Endothelial cell of umbilical vein (primary cell): ENCODE results near the gene PRDM16. TPM values are rescaled to one million over a fixed set of nuclear protein-coding genes. Genes with fewer than 3 reads are reported as not detected.

Experiments
- BruUV-seq: library from RNA; stranded (reverse); fragments of 400-500 nt; replicated peaks from 2 replicates; lab custom pipeline; 2021; lab: Mats Ljungman, UMichigan
- CTCF ChIA-PET: fragments of 300-600, 350-600 bp; sonication (Branson Sonifier 250); formaldehyde crosslinking; loops from one replicate; lab custom pipeline; 2021; ENCODE audit warnings: antibody characterized with exemption, inconsistent platforms; lab: Charles Lee
- POLR2A ChIA-PET: fragments of 300-600, 350-600 bp; sonication (Branson Sonifier 250); formaldehyde crosslinking; loops from one replicate; lab custom pipeline; 2021; ENCODE audit warnings: antibody characterized with exemption, inconsistent platforms; lab: Charles Lee
- DNase-seq: peaks from one replicate; pipeline ENCODE4 v3.0.0-alpha.2; 2011; ENCODE audit warnings: low read depth, low spot score
- FAIRE-seq: peaks from 2 replicates; lab custom pipeline; 2011; peaks lifted over from hg19 to GRCh38; lab: Jason Lieb, UNC
- H2AFZ ChIP-seq: 2 replicates; pipeline ENCODE4 v1.6.0; 2012; ENCODE audit warnings: low read depth, low read length, control low read depth, inconsistent platforms
- H3K27ac ChIP-seq: 2 replicates; pipeline ENCODE4 v1.5.1; 2011; ENCODE audit warnings: low read depth, mild to moderate bottlenecking, control low read depth, low read length, moderate library complexity; ENCODE audit not compliant: insufficient read depth
- H3K27me3 ChIP-seq, 2 experiments: 2 replicates each; pipeline versions ENCODE4 v1.6.0 to v1.6.1; 2011; ENCODE audit warnings: low read length in 2 of 2, mixed read lengths in 1 of 2; ENCODE audit not compliant: control insufficient read depth in 2 of 2, insufficient read depth in 2 of 2
- H3K36me3 ChIP-seq, 2 experiments: 2 replicates in 1 of 2; 3 replicates in 1 of 2; pipeline ENCODE4 v1.5.1; 2011; ENCODE audit warnings: low read length in 2 of 2, mild to moderate bottlenecking in 1 of 2, moderate library complexity in 1 of 2; ENCODE audit not compliant: control insufficient read depth in 2 of 2, insufficient read depth in 2 of 2; ENCODE audit errors: extremely low read depth in 1 of 2
- H3K4me1 ChIP-seq: 3 replicates; pipeline ENCODE4 v1.5.1; 2011; ENCODE audit warnings: mild to moderate bottlenecking, low read length; ENCODE audit not compliant: control insufficient read depth, insufficient read depth; ENCODE audit errors: extremely low read depth
- H3K4me2 ChIP-seq: 2 replicates; pipeline ENCODE4 v1.6.1; 2011; ENCODE audit warnings: low read length, control low read depth, mixed read lengths; ENCODE audit not compliant: insufficient read depth
- H3K4me3 ChIP-seq, 3 experiments: fragments of 200-600 bp in 1 of 3; sonication (generic), shearing (Covaris generic) in 1 of 3; replicated peaks in 1 of 3; 2 replicates each; pipeline ENCODE4 v1.5.1; 2011 to 2016; ENCODE audit warnings: control low read depth in 3 of 3, low read length in 3 of 3, mild to moderate bottlenecking in 2 of 3, inconsistent platforms in 1 of 3, low read depth in 1 of 3, moderate library complexity in 1 of 3; ENCODE audit not compliant: insufficient read depth in 1 of 3
- H3K79me2 ChIP-seq: 2 replicates; pipeline ENCODE4 v1.6.0; 2012; ENCODE audit warnings: low read length, inconsistent platforms; ENCODE audit not compliant: control insufficient read depth, insufficient read depth
- H3K9ac ChIP-seq: replicated peaks from 2 replicates; pipeline ENCODE3; 2011; ENCODE audit warnings: low read length, control low read depth; ENCODE audit not compliant: insufficient read depth; ENCODE audit errors: extremely low read depth
- H3K9me1 ChIP-seq: replicated peaks from 3 replicates; pipeline ENCODE4 v1.6.0; 2011; ENCODE audit warnings: mild to moderate bottlenecking, low read length; ENCODE audit not compliant: control insufficient read depth, insufficient read depth; ENCODE audit errors: extremely low read depth
- H3K9me3 ChIP-seq: replicated peaks from 2 replicates; pipeline ENCODE4 v1.5.1; 2012; ENCODE audit warnings: low read length, inconsistent platforms; ENCODE audit not compliant: control insufficient read depth, insufficient read depth
- H4K20me1 ChIP-seq: replicated peaks from 2 replicates; pipeline ENCODE3; 2011; ENCODE audit warnings: mild to moderate bottlenecking, low read length; ENCODE audit not compliant: control insufficient read depth, insufficient read depth; ENCODE audit errors: extremely low read depth
- CTCF ChIP-seq, 2 donors: IDR thresholded peaks; 1 replicate in 1 of 2; 2 replicates in 1 of 2; pipeline ENCODE4 v1.5.1; 2011; ENCODE audit warnings: low read length in 2 of 2, mild to moderate bottlenecking in 2 of 2, moderate library complexity in 2 of 2, control low read depth in 1 of 2, inconsistent platforms in 1 of 2, low read depth in 1 of 2; ENCODE audit not compliant: insufficient read depth in 1 of 2; ENCODE audit errors: extremely low read depth in 1 of 2
- FOS ChIP-seq: IDR thresholded peaks from 2 replicates; pipeline ENCODE4 v1.6.1; 2011; ENCODE audit warnings: mild to moderate bottlenecking, low read length, moderate library complexity, borderline replicate concordance; ENCODE audit not compliant: insufficient read depth
- GATA2 ChIP-seq: IDR thresholded peaks from 2 replicates; pipeline ENCODE4 v1.7.0; 2011; ENCODE audit warnings: low read depth, mild to moderate bottlenecking, moderate library complexity, mixed read lengths, low read length; ENCODE audit not compliant: insufficient read length, insufficient read depth
- JUN ChIP-seq: IDR thresholded peaks from 2 replicates; pipeline ENCODE4 v1.6.1; 2011; ENCODE audit warnings: borderline replicate concordance, low read depth; ENCODE audit not compliant: insufficient read length, insufficient read depth
- MAX ChIP-seq: IDR thresholded peaks from 2 replicates; pipeline ENCODE4 v1.6.1; 2011; ENCODE audit not compliant: insufficient read depth, insufficient read length
- MYC ChIP-seq: IDR thresholded peaks from one replicate; pipeline ENCODE4 v1.6.1; 2011; ENCODE audit warnings: mild to moderate bottlenecking, low read depth, low read length
- POLR2AphosphoS5 ChIP-seq: IDR thresholded peaks from 2 replicates; pipeline ENCODE4 v1.6.1; 2012; ENCODE audit warnings: low read depth, mild to moderate bottlenecking, control low read depth, low read length, moderate library complexity; ENCODE audit not compliant: insufficient read depth
- dilution Hi-C: fragments of 300-500 bp; cut with MboI; formaldehyde crosslinking; loops from one replicate; pipeline ENCODE4 v1.15.0; 2019; ENCODE audit warnings: low sequenced_read_pairs; ENCODE audit not compliant: extremely low pct_ligation_motif_present
- intact Hi-C: fragments of 100-400 bp; cut with micrococcal nuclease; formaldehyde crosslinking; loops from one replicate; pipeline ENCODE4 v1.10.0; 2022
- polyA plus RNA-seq, 4 experiments: library from polyadenylated mRNA; depleted of rRNA in 3 of 4; stranded (reverse) in 3 of 4; unstranded in 1 of 4; fragments of >200 nt; gene quantifications; 2 replicates each; pipeline versions ENCODE4 v1.2.1 to v1.2.3, GENCODE V29; 2011 to 2012; ENCODE audit warnings: missing spikeins in 1 of 4
- total RNA-seq: library from RNA; stranded (reverse); gene quantifications from 2 replicates; pipeline ENCODE4 v1.2.3, GENCODE V29; 2021

Gene PRDM16
- total and polyA plus RNA-seq, 2 donors (not counting 3 experiments of a cell fraction or from before 2014, with no cell fraction given) = not detected

GRCh38 chr1:3097231-3097630 is 28.2 kb downstream of the PRDM16 start:
- CTCF ChIA-PET = no interaction called here
- no peak overlapping the region for H3K4me2 ChIP-seq
- TF ChIP-seq CTCF (IDR thresholded peaks at IDR 0.05; ENCODE audit: extremely low read depth in 1 of 2, insufficient read depth in 1 of 2, low read depth in 1 of 2, low read length in 2 of 2) (no peak), MYC (no peak), MAX (no peak), FOS (no peak), POLR2AphosphoS5 (no peak), GATA2 (no peak), JUN (no peak)
- no peaks in the 10 kb centered on the region for H3K4me1 ChIP-seq
- no peak overlapping the region for H3K27ac ChIP-seq
- H3K9ac ChIP-seq = no peak overlapping the region
- dilution Hi-C loops (no loop called here), intact Hi-C loops (no loop called here)
- POLR2A ChIA-PET = no interaction called here
- FAIRE-seq (no peak), DNase-seq (no peak)
- BruUV-seq = no TSS peak
- no peaks in the 10 kb centered on the region for H3K9me3 ChIP-seq
- H3K4me3 ChIP-seq = no peak overlapping the region
- no peaks in the 10 kb centered on the region for H3K9me1 ChIP-seq
- H3K79me2 ChIP-seq = no peaks in the 10 kb centered on the region
- H2AFZ ChIP-seq = no peak overlapping the region
- H4K20me1 ChIP-seq = no peaks in the 10 kb centered on the region
- no peaks in the 10 kb centered on the region for H3K36me3 ChIP-seq
- no peaks in the 10 kb centered on the region for H3K27me3 ChIP-seq
